ENCODE measurements around the gene ZNF841.
A peak's percentile ranks its signal among the peaks of the same experiment; 100 is the strongest.

ZNF841 gene

GRCh38 chr19:52048555-52049501 is 46.7 kb downstream of the ZNF841 start, which contains the start of gene ZNF432:
TSS of gene ZNF432 (minus strand) at chr19:52048838. CDS start at chr19:52046868, 1,970 bp downstream.
- POLR2A ChIA-PET: interaction anchor here (1.0 to 2.0 kb wide), 2 partner anchors 20 to 22 kb away, joined by 3 to 10 read pairs; partner anchors contain the start of gene ZNF614
- DNase-seq (ENCODE audit: extremely low spot score): peak; percentile 87
- CTCF ChIA-PET: no interaction called here
- TF ChIP-seq PKNOX1 (IDR thresholded peaks at IDR 0.05) (no peak), FOXK2 (IDR thresholded peaks at IDR 0.05) (no peak), FOXM1 (IDR thresholded peaks at IDR 0.05; ENCODE audit: borderline replicate concordance) (no peak), BHLHE40 (IDR thresholded peaks at IDR 0.05; ENCODE audit: borderline replicate concordance) (no peak), ZNF384 (IDR thresholded peaks at IDR 0.05) (no peak), CTBP1 (IDR thresholded peaks at IDR 0.05; ENCODE audit: borderline replicate concordance) (no peak), FOXA1 (IDR thresholded peaks at IDR 0.05) (no peak), ELF4 (IDR thresholded peaks at IDR 0.05) (peak; percentile 48), LEF1 (IDR thresholded peaks at IDR 0.05; ENCODE audit: borderline replicate concordance) (no peak), SUZ12 (IDR thresholded peaks at IDR 0.05) (no peak), L3MBTL2 (conservative IDR thresholded peaks at IDR 0.05) (peak; percentile 77)

GRCh38 chr19:52039169-52039568 is 56.4 kb downstream of the ZNF841 start:
- CTCF ChIA-PET: no interaction called here
- no peak for TF ChIP-seq SP1 (IDR thresholded peaks at IDR 0.05)
- no peak for TF ChIP-seq CTBP1 (IDR thresholded peaks at IDR 0.05; ENCODE audit: borderline replicate concordance)
- no peak for TF ChIP-seq FOXA1 (IDR thresholded peaks at IDR 0.05)
- TF ChIP-seq ARNT (IDR thresholded peaks at IDR 0.05): no peak
- no peak for TF ChIP-seq HDGF (IDR thresholded peaks at IDR 0.05; ENCODE audit: borderline replicate concordance)
- no peak for TF ChIP-seq LEF1 (IDR thresholded peaks at IDR 0.05; ENCODE audit: borderline replicate concordance)
- TF ChIP-seq FOXM1 (IDR thresholded peaks at IDR 0.05; ENCODE audit: borderline replicate concordance): no peak
- no peak for TF ChIP-seq BHLHE40 (IDR thresholded peaks at IDR 0.05; ENCODE audit: borderline replicate concordance)
- TF ChIP-seq NFRKB (IDR thresholded peaks at IDR 0.05): no peak
- no peak for TF ChIP-seq PKNOX1 (IDR thresholded peaks at IDR 0.05)
- TF ChIP-seq L3MBTL2 (conservative IDR thresholded peaks at IDR 0.05): no peak
- TF ChIP-seq SUZ12 (IDR thresholded peaks at IDR 0.05): no peak
- TF ChIP-seq ELF4 (IDR thresholded peaks at IDR 0.05): no peak
- no peak for TF ChIP-seq TARDBP (IDR thresholded peaks at IDR 0.05)
- TF ChIP-seq FOXK2 (IDR thresholded peaks at IDR 0.05): no peak
- TF ChIP-seq ZNF384 (IDR thresholded peaks at IDR 0.05): no peak
- DNase-seq (ENCODE audit: extremely low spot score): no peak
- POLR2A ChIA-PET: no interaction called here

- CTCF ChIA-PET: no interaction called here
- DNase-seq (ENCODE audit: extremely low spot score): no peak
- POLR2A ChIA-PET: no interaction called here
- TF ChIP-seq FOXA1 (IDR thresholded peaks at IDR 0.05): no peak
- TF ChIP-seq BHLHE40 (IDR thresholded peaks at IDR 0.05; ENCODE audit: borderline replicate concordance): no peak
- TF ChIP-seq LEF1 (IDR thresholded peaks at IDR 0.05; ENCODE audit: borderline replicate concordance): no peak
- no peak for TF ChIP-seq ZNF384 (IDR thresholded peaks at IDR 0.05)
- no peak for TF ChIP-seq FOXM1 (IDR thresholded peaks at IDR 0.05; ENCODE audit: borderline replicate concordance)
- TF ChIP-seq NFRKB (IDR thresholded peaks at IDR 0.05): no peak
- TF ChIP-seq FOXK2 (IDR thresholded peaks at IDR 0.05): no peak
- no peak for TF ChIP-seq SUZ12 (IDR thresholded peaks at IDR 0.05)
- TF ChIP-seq PKNOX1 (IDR thresholded peaks at IDR 0.05): no peak
- TF ChIP-seq ELF4 (IDR thresholded peaks at IDR 0.05): no peak
- TF ChIP-seq HDGF (IDR thresholded peaks at IDR 0.05; ENCODE audit: borderline replicate concordance): no peak
- TF ChIP-seq ARNT (IDR thresholded peaks at IDR 0.05): no peak
- TF ChIP-seq SP1 (IDR thresholded peaks at IDR 0.05): no peak
- no peak for TF ChIP-seq CTBP1 (IDR thresholded peaks at IDR 0.05; ENCODE audit: borderline replicate concordance)
- TF ChIP-seq TARDBP (IDR thresholded peaks at IDR 0.05): no peak
- no peak for TF ChIP-seq L3MBTL2 (conservative IDR thresholded peaks at IDR 0.05)
Measured at GRCh38 chr19:52034051-52034728, 61.4 kb downstream of the ZNF841 start.

- POLR2A ChIA-PET: interaction anchor here (0.7 to 1.2 kb wide), 2 partner anchors 20 to 21 kb away, joined by 3 to 10 read pairs; partner anchors contain the start of genes ZNF432 and ZNF615
- CTCF ChIA-PET: no interaction called here
- TF ChIP-seq ARNT (IDR thresholded peaks at IDR 0.05) (no peak), PKNOX1 (IDR thresholded peaks at IDR 0.05) (no peak), FOXK2 (IDR thresholded peaks at IDR 0.05) (no peak), FOXA1 (IDR thresholded peaks at IDR 0.05) (no peak), FOXM1 (IDR thresholded peaks at IDR 0.05; ENCODE audit: borderline replicate concordance) (no peak), SUZ12 (IDR thresholded peaks at IDR 0.05) (no peak), CTBP1 (IDR thresholded peaks at IDR 0.05; ENCODE audit: borderline replicate concordance) (no peak), NFRKB (IDR thresholded peaks at IDR 0.05) (no peak), SP1 (IDR thresholded peaks at IDR 0.05) (no peak), BHLHE40 (IDR thresholded peaks at IDR 0.05; ENCODE audit: borderline replicate concordance) (no peak), ELF4 (IDR thresholded peaks at IDR 0.05) (no peak), LEF1 (IDR thresholded peaks at IDR 0.05; ENCODE audit: borderline replicate concordance) (no peak), ZNF384 (IDR thresholded peaks at IDR 0.05) (no peak), TARDBP (IDR thresholded peaks at IDR 0.05) (no peak), L3MBTL2 (conservative IDR thresholded peaks at IDR 0.05) (no peak), HDGF (IDR thresholded peaks at IDR 0.05; ENCODE audit: borderline replicate concordance) (no peak)
- no peak for DNase-seq (ENCODE audit: extremely low spot score)
Measured at GRCh38 chr19:52028780-52029123, 66.8 kb downstream of the ZNF841 start.
